ENCODE data around the gene KERA. TPM values are rescaled to one million over a fixed set of nuclear protein-coding genes. Genes with fewer than 3 reads are reported as not detected.

The KERA gene, protein sequence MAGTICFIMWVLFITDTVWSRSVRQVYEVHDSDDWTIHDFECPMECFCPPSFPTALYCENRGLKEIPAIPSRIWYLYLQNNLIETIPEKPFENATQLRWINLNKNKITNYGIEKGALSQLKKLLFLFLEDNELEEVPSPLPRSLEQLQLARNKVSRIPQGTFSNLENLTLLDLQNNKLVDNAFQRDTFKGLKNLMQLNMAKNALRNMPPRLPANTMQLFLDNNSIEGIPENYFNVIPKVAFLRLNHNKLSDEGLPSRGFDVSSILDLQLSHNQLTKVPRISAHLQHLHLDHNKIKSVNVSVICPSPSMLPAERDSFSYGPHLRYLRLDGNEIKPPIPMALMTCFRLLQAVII
- not detected in 2 replicates for total RNA-seq

DNA sequence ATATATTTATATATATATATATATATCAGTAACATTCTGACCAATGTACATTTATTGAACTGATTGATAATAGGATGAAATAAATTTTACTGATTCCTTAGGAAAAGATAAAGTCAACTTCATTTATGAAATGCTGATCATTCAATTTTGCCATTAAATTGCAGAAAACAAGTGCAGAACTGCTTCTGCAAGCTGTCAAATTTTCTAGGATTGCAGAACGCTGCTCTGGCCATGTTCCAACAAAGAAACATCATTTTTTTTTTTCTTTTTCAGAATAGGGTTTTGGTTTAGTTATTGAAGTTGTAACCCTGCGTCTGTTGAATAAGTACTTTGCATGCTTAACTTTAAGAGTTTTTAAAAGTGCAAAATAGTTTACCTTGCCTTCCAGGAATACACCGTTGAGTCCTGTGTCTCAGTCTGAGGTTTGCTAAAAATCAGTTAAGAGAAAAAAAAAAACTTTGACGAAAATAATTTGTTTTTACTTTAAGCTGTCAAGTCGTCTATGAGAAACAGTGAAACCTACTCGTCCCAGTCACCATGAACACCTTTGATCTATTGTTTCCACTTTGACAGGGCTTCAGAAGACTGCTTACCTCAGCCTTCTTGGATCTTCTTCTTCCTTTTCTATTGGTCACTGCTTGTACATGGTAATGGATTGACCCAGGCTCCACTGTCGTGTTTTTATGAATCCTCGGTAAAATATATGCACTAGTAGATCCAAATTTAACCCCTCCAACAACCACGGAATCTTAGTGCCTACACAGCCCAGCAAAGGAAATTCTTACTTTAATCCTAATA lies at the start of gene KERA:
Gene KERA, minus strand, starts transcription at position 657 of the 798 bp plus-strand sequence. CDS start 1,743 bp downstream, outside the sequence.

DNA sequence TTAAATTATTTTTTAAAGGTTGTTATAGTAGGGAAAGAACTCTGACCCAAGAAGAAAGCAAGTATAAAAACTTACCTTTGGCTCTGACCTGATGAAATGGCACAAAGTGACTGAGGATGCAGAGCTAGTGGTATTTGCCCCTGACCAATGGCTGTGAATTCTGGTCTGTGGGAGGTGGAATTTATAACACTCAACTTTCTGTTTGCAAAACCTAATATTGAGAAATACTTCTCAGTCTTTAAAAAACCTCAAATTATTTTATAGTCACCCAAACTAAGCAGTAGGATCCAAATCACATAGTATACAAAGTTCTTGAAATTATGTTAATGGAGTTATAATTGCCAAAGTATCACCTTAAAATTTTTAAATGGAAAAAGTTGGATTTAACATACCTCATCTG lies 53.0 kb downstream of the KERA start, which contains the start of gene EPYC:
Gene EPYC, minus strand, starts transcription at position 101 of the 400 bp plus-strand sequence. CDS start 2,407 bp downstream, outside the sequence.

Other genes with a start within 250 kb of the KERA start
- not detected in 2 replicates for gene CCER1, start 102.8 kb downstream of the KERA start, total RNA-seq
- not detected in 2 replicates for gene EPYC, start 53.1 kb downstream of the KERA start, total RNA-seq
- gene LUM, start 53.5 kb upstream of the KERA start, total RNA-seq, result 1.0 and 2.4 TPM in 2 replicates
- gene DCN, start 124.8 kb upstream of the KERA start, total RNA-seq, result 8.0 and 14.2 TPM in 2 replicates

All from thoracic aorta endothelial cell (primary cell).